SU-DHL-6 (cell line): ENCODE measurements around the gene LRFN3.

Experiments used
- EZH2phosphoT487 ChIP-seq: fragments of 200-600 bp; sonication (generic), shearing (Covaris generic); conservative IDR thresholded peaks from 2 replicates; pipeline ENCODE4 v1.6.1; 2018; ENCODE audit warnings: mild to moderate bottlenecking, antibody characterized with exemption, low read length, moderate library complexity, mixed read lengths
- TF ChIP-seq, protein P1 (sequence below): fragments of 200-600 bp; sonication (generic); IDR thresholded peaks from one replicate; pipeline ENCODE4 v1.5.1; 2017; ENCODE audit warnings: antibody characterized with exemption, mild to moderate bottlenecking, low read length, moderate library complexity; ENCODE audit not compliant: insufficient read depth, poor library complexity, severe bottlenecking

DNA sequence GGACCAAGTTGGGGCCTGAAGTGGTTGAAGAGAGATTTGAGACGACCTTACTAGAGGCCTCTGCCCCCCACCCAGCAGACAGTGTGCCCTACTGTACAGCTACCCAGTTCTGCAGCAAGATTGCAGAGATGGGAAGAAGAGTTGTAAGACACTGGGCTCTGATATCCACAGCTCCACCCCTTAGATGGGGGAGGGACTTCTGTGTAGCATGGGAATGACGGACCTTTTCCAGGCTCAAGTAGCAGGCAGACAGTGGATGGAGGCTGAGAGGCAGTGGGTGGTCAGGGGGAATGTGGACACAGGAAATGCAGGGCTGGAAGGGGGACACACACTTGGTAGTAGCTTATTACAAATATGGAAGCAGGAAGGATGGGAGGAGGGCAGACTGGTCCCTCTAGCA lies 13.0 kb downstream of the LRFN3 start:
- TF ChIP-seq, protein P1, sequence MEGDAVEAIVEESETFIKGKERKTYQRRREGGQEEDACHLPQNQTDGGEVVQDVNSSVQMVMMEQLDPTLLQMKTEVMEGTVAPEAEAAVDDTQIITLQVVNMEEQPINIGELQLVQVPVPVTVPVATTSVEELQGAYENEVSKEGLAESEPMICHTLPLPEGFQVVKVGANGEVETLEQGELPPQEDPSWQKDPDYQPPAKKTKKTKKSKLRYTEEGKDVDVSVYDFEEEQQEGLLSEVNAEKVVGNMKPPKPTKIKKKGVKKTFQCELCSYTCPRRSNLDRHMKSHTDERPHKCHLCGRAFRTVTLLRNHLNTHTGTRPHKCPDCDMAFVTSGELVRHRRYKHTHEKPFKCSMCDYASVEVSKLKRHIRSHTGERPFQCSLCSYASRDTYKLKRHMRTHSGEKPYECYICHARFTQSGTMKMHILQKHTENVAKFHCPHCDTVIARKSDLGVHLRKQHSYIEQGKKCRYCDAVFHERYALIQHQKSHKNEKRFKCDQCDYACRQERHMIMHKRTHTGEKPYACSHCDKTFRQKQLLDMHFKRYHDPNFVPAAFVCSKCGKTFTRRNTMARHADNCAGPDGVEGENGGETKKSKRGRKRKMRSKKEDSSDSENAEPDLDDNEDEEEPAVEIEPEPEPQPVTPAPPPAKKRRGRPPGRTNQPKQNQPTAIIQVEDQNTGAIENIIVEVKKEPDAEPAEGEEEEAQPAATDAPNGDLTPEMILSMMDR: no peak
- TF ChIP-seq EZH2phosphoT487: no peak
